Stimulated activated CD4-positive, alpha-beta T cell treated with anti-CD3 and anti-CD28 coated beads, Interleukin-2, amount 100 ng/mL, for 24 hours (primary cell): Measurements from ENCODE around the gene ZBTB47.

Experiments
- DNase-seq, 2 donors: peaks; one replicate each; pipeline ENCODE4 v3.0.0-alpha.2; 2020

Gene ZBTB47

GRCh38 chr3:42653303-42653559 lies 266 bp upstream of the ZBTB47 start:
- DNase-seq, result no peak

- no peak for DNase-seq
Observed at GRCh38 chr3:42654331-42655201, 1.1 kb downstream of the ZBTB47 start.

GRCh38 chr3:42655331-42655888 lies 1.9 kb downstream of the ZBTB47 start:
- DNase-seq, result no peak

- DNase-seq, result no peak
Observed at GRCh38 chr3:42655980-42656679, 2.6 kb downstream of the ZBTB47 start.

- DNase-seq, result no peak
Observed at GRCh38 chr3:42656680-42657610, 3.4 kb downstream of the ZBTB47 start.

- DNase-seq, result no peak
Observed at GRCh38 chr3:42657675-42658074, 4.2 kb downstream of the ZBTB47 start.

- DNase-seq, result no peak
Observed at GRCh38 chr3:42658091-42658770, 4.7 kb downstream of the ZBTB47 start.

GRCh38 chr3:42658771-42659390 lies 5.4 kb downstream of the ZBTB47 start:
- no peak for DNase-seq

GRCh38 chr3:42659451-42660130 lies 6.1 kb downstream of the ZBTB47 start:
- no peak for DNase-seq

GRCh38 chr3:42660131-42660715 lies 6.7 kb downstream of the ZBTB47 start:
- DNase-seq, result no peak

- DNase-seq, result no peak
Observed at GRCh38 chr3:42660898-42661297, 7.4 kb downstream of the ZBTB47 start.

- DNase-seq, result no peak
Observed at GRCh38 chr3:42661593-42662022, 8.1 kb downstream of the ZBTB47 start.

GRCh38 chr3:42662037-42662812 lies 8.7 kb downstream of the ZBTB47 start:
- no peak for DNase-seq

- no peak for DNase-seq
Observed at GRCh38 chr3:42662813-42663535, 9.5 kb downstream of the ZBTB47 start.

GRCh38 chr3:42663581-42664437 lies 10.3 kb downstream of the ZBTB47 start:
- DNase-seq, result no peak

- DNase-seq, result no peak
Observed at GRCh38 chr3:42664438-42664803, 10.9 kb downstream of the ZBTB47 start.

GRCh38 chr3:42665050-42665878 lies 11.8 kb downstream of the ZBTB47 start:
- no peak for DNase-seq

- no peak for DNase-seq
Observed at GRCh38 chr3:42666022-42666421, 12.5 kb downstream of the ZBTB47 start.
